Measurements from ENCODE around the gene EVC.

GRCh38 chr4:5718411-5718810 lies 7.4 kb downstream of the EVC start:
- no peak for TF ChIP-seq CTCF (conservative IDR thresholded peaks at IDR 0.05 in 1 of 2, IDR thresholded peaks at IDR 0.05 in 1 of 2; ENCODE audit: low read depth in 1 of 2, low read length in 2 of 2)
- TF ChIP-seq EZH2 (IDR thresholded peaks at IDR 0.05; ENCODE audit: low read length, missing control alignments) = no peak

Data from fibroblast of lung (primary cell).